ENCODE data around the gene YARS1.

YARS1 gene

DNA sequence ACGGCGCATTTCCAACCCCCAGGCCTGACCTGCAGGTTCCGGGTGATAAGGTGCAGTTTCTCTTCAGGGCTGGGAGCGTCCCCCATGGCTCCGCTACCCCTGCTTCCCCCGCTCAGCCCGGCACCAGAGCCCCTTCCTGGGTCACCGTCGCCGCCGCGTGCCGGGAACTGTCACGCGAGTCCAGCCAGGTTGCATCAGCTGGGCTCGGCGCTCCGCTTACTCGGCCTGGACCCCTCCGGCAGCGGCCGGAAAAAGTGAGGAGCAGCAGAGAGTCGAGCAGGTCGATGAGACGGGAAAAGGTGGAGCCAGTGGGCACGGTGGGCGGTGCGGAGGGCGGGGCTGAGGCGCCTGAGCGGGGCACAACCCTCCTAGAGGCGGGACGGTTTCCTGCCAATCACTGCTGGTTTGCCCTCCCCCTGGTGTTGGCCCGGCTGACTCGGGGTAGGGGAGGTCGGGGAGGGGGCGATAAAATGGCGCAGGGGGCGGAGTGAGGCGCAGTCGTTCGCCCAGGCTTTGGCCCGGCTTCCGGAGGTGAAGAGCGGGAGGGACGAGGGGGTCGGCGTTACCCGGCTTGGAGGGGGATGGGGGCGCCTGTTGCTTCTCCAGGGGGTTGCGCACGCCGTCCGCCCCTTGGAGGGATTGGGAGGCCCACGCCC lies at the start of gene YARS1, which contains the start of gene S100PBP:
Gene YARS1 (minus strand): TSS at position 200 of the 656 bp plus-strand sequence. CDS start 114 bp downstream, at position 86.
Gene S100PBP (plus strand): TSS at position 495 of the 656 bp plus-strand sequence. CDS start 8,447 bp downstream, outside the sequence.
- DNase-seq (ENCODE audit: extremely low read depth in 1 of 2, low read depth in 1 of 2): peak; percentile 97 to 99

GRCh38 chr1:32865639-32866405 lies 48.7 kb upstream of the YARS1 start:
- no peak for DNase-seq (ENCODE audit: extremely low read depth in 1 of 2, low read depth in 1 of 2)

GRCh38 chr1:32864375-32865019 lies 47.3 kb upstream of the YARS1 start:
- DNase-seq (ENCODE audit: extremely low read depth in 1 of 2, low read depth in 1 of 2): no peak

DNA sequence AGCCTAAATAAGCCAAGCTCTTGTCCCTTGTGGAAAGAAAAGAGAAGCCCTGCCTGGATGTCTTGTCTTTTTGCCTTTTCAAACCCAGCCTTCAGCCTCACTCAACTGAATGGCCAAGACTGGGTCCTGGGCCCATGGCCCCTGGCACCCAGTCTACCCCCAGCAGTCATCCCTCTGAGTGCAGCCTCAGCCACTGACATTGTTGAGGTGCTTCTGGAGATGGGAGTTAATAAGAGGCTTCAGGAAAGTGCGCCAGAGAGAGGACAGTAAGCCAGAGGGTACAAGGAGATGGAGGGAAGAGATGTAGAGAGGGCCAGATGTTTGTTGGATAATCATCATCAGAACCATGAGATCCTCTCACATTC lies 46.7 kb upstream of the YARS1 start:
- DNase-seq (ENCODE audit: extremely low read depth in 1 of 2, low read depth in 1 of 2): no peak

- DNase-seq (ENCODE audit: extremely low read depth in 1 of 2, low read depth in 1 of 2): no peak
These were observed 46.2 kb upstream of the YARS1 start for GRCh38 chr1:32863218-32863880.

DNA sequence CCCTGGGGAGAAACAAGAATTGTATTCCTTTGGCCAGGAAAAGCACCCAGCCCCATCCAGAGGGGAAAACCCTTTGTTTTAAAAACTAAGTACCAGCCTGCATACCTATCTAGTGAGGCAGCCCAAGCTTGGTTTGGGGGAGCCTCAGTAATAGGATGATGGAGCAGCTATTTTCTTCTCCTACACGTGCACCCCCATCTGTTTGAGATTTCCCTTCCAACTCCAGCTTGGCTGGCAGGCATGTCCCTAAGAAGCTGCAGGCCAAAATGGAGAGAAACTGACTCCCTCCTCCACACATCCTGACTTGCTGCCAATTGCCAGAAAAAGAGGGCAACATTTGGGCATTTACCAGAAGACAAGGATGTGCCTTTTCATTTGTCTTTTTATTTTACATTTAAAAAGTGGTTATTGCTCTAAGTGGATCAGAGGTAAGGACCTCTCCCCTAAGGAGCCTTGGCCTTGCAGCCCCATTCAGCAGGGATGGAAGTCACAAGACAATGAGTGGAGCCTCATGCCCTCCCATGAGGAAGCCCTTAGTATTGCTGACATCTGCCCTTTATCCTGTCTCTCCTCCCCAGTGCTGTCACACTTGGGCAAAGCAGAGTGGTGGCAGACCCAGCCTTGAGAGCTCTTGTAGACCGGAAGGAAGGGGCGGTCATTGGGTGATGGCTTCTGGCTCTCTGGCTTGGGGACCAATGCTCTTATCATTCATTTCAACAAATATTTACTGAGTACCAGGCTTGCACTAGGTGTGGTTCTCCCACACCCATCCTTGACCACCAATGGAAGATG lies 44.9 kb upstream of the YARS1 start:
- DNase-seq (ENCODE audit: extremely low read depth in 1 of 2, low read depth in 1 of 2): no peak

DNA sequence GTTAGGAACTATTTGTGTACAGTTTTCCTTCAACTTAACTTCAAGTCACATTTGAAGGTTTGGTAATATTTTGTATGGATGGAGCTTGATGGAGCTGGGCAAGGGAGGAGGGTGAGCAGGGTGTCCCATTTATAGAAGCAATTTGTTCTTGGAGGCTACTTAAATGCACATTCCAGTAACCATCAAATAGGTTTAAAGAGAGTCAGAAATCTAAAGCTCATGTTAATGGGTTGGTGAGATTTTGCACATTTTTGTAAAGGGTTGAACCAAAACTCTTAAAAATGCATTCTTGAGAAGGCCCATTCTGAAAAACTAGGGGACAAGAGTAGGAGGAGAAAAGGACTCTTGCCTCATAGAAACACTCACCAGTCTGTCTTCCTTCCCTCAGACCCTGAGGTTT lies 43.4 kb upstream of the YARS1 start:
- DNase-seq (ENCODE audit: extremely low read depth in 1 of 2, low read depth in 1 of 2): no peak

GRCh38 chr1:32859915-32860314 lies 42.8 kb upstream of the YARS1 start:
- DNase-seq (ENCODE audit: extremely low read depth in 1 of 2, low read depth in 1 of 2): no peak

GRCh38 chr1:32858791-32859190 lies 41.6 kb upstream of the YARS1 start:
- no peak for DNase-seq (ENCODE audit: extremely low read depth in 1 of 2, low read depth in 1 of 2)

GRCh38 chr1:32858136-32858535 lies 41.0 kb upstream of the YARS1 start:
- DNase-seq (ENCODE audit: extremely low read depth in 1 of 2, low read depth in 1 of 2): no peak

GRCh38 chr1:32855861-32856617 lies 38.9 kb upstream of the YARS1 start:
- no peak for DNase-seq (ENCODE audit: extremely low read depth in 1 of 2, low read depth in 1 of 2)

DNA sequence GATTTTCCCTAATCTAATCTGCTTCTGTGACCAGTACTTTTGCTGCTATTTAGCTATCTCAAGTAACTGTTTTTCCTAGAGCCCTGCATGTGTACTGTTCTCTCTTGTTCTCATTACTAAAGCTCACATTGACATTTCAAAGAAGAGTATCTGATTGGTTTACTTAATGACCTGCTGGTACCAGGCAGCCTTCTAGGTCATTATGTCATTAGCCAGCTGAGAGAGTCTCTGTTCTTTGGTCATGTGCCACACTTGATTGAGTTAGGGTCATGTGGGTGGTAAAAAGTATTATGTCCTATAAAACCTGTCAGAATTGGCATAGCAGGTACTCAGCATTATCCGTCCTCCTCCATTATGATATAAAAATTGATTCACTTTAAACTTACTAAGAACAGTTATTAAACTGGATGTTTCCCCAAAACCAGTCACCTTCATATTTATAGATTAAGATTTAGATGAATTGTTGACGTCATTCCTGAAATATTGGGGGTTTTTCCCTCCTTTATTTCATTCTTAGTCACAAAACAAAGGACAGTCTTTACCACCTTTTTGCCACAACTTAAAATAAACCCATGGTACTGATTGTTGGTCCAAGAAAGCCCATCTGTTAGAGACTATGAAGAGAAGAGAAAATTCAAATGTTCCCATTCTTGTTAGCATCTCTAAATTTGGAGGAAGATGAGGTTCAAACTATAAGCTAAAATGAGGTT lies 31.4 kb upstream of the YARS1 start:
- DNase-seq (ENCODE audit: extremely low read depth in 1 of 2, low read depth in 1 of 2): no peak

- no peak for DNase-seq (ENCODE audit: extremely low read depth in 1 of 2, low read depth in 1 of 2)
These were observed 14.7 kb upstream of the YARS1 start for GRCh38 chr1:32831878-32832277.

GRCh38 chr1:32830092-32830852 lies 13.1 kb upstream of the YARS1 start:
- DNase-seq (ENCODE audit: extremely low read depth in 1 of 2, low read depth in 1 of 2): no peak

DNA sequence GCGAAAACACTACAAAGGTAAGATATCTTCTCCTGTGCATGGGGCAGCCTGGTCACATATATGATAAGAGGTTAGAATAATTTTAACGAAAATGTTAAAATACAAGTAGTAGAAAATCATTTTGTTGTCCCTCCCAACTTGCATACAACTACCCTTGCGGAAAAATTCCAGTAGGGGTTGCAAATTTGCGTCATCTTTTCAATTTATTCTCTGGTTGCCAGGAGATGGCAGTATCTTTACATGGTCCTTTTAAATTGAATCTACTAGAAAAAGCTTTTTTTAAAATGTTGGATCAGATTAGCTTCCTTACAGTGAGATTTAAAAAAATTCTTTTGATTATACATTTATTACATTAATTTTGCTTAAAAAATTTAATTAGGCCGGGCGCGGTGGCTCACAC lies 11.2 kb upstream of the YARS1 start:
- DNase-seq (ENCODE audit: extremely low read depth in 1 of 2, low read depth in 1 of 2): no peak

DNA sequence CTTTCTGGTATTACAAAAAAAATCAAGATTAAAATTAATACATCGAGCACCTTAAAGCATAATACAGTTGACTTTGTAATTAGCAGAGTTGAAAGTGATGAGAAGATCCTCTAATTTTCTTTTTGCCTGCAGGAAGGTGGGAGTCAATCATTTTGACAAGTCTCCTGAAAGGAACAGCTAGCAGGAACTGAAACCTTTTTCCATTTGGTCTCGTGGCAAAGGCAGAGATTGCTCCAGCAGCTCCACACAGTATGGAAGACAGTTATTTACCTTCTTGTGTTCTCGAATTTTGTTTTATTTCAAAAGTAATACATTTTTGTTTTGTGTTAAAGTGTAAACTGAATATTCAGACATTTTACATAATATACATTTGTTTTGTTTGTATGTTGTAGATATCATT lies 8.0 kb upstream of the YARS1 start:
- DNase-seq (ENCODE audit: extremely low read depth in 1 of 2, low read depth in 1 of 2): no peak

DNA sequence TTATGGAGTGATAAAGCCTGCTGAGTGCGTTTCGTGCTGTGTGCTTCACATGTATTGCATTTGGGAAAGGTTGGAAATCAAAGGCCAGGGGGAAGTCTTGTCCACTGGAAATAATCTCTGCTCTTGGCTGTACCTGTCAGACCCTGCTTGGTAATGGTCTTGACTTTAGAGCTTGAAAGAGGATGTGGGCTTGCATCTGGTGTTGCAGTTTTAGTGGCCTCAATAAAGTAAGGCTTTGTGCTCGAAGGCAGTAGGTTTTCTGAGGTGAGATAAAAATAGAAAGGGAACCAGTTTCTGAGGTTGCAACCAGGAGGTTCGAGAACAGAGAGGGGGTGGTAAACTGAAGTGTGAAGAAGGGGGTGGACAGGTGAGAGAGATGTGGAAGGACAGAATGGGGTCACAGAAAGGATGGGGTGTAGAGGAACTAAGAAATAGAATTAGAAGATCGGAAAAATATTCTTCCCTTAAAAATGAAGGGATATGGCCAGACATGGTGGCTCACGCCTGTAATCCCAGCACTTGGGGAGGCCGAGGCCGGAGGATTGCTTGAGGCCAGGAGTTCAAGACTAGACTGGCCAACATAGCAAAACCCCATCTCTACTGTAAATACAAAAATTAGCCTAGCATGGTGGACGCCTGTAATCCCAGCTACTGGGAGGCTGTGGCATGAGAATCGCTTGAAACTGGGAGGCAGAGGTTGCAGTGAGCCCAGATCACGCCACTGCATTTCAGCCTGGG lies 1.8 kb upstream of the YARS1 start:
- DNase-seq (ENCODE audit: extremely low read depth in 1 of 2, low read depth in 1 of 2): no peak

Measured in activated CD8-positive, alpha-beta memory T cell treated with anti-CD3 and anti-CD28 coated beads for 1 hour (primary cell).